Endodermal cell (in vitro differentiated cells): ENCODE results near the gene FIBCD1. TPM values are rescaled to one million over a fixed set of nuclear protein-coding genes. Genes with fewer than 3 reads are reported as not detected.

Source experiments
- DNase-seq: peaks from one replicate; pipeline ENCODE4 v3.0.0-alpha.2; 2017
- H3K27ac ChIP-seq: 2 replicates; pipeline ENCODE4 v1.5.1; 2013; ENCODE audit warnings: mild to moderate bottlenecking, low read depth, low read length, moderate library complexity
- H3K27me3 ChIP-seq: 2 replicates; pipeline ENCODE4 v1.6.1; 2013; ENCODE audit warnings: mild to moderate bottlenecking, low read length, moderate library complexity; ENCODE audit not compliant: insufficient read depth, control insufficient read depth, poor library complexity, severe bottlenecking
- H3K36me3 ChIP-seq: 2 replicates; pipeline ENCODE4 v1.7.0; 2013; ENCODE audit warnings: mild to moderate bottlenecking, low read length, moderate library complexity; ENCODE audit not compliant: control insufficient read depth, insufficient read depth
- H3K4me1 ChIP-seq: one replicate; pipeline ENCODE4 v1.7.0; 2013; ENCODE audit warnings: low read length; ENCODE audit not compliant: control insufficient read depth, insufficient read depth
- H3K4me3 ChIP-seq: 2 replicates; pipeline ENCODE4 v1.5.1; 2013; ENCODE audit warnings: mild to moderate bottlenecking, low read length, moderate library complexity
- H3K9ac ChIP-seq: 2 replicates; pipeline ENCODE4 v1.6.1; 2013; ENCODE audit warnings: mild to moderate bottlenecking, low read length, moderate library complexity; ENCODE audit not compliant: poor library complexity, severe bottlenecking; ENCODE audit errors: extremely low read depth
- H3K9me3 ChIP-seq: 2 replicates; pipeline ENCODE4 v1.6.1; 2013; ENCODE audit warnings: mild to moderate bottlenecking, low read length, moderate library complexity; ENCODE audit not compliant: control insufficient read depth
- H3K27ac Mint-ChIP-seq: 2 replicates; pipeline ENCODE4 v1.8.0; 2020; ENCODE audit warnings: mixed read lengths
- H3K27me3 Mint-ChIP-seq: 2 replicates; pipeline ENCODE4 v1.8.0; 2021; ENCODE audit warnings: mild to moderate bottlenecking, mixed read lengths; ENCODE audit not compliant: insufficient read depth
- H3K36me3 Mint-ChIP-seq: 2 replicates; pipeline ENCODE4 v1.8.0; 2020; ENCODE audit warnings: low read depth, mixed read lengths
- H3K4me1 Mint-ChIP-seq: 2 replicates; pipeline ENCODE4 v1.8.0; 2020; ENCODE audit warnings: mixed read lengths
- H3K4me3 Mint-ChIP-seq: 2 replicates; pipeline ENCODE4 v1.8.0; 2020; ENCODE audit warnings: mild to moderate bottlenecking, moderate library complexity, mixed read lengths
- H3K9me3 Mint-ChIP-seq: 2 replicates; pipeline ENCODE4 v1.8.0; 2020; ENCODE audit warnings: mild to moderate bottlenecking, mixed read lengths
- CTCF ChIP-seq: fragments of 200-600 bp; sonication (generic); conservative IDR thresholded peaks from 2 replicates; pipeline ENCODE4 v1.5.0; 2021; ENCODE audit warnings: antibody characterized with exemption, mild to moderate bottlenecking
- WGBS, 2 experiments: methylation state at CpG; one replicate each; pipeline versions ENCODE4 v1.1.5 to v1.1.7; 2013; ENCODE audit warnings: missing lambda C conversion rate in 2 of 2, mixed read lengths in 1 of 2; ENCODE audit not compliant: insufficient coverage in 1 of 2, insufficient read length in 1 of 2; 5-methylcytosine and 5-hydroxymethylcytosine counted together
- total RNA-seq, 2 donors: library from RNA; stranded (reverse); fragmentation: NEBNext Ultra II Directional in 1 of 2; extraction: Animal tissue kit (Norgen Biotek cat#: 25700) in 1 of 2; gene quantifications; 2 replicates in 1 of 2; 3 replicates in 1 of 2; pipeline ENCODE4 v1.2.1, GENCODE V29; 2021

FIBCD1 gene
- total RNA-seq, 2 donors from 2014 or later: 2.8 to 3.7 TPM

- Histone ChIP-seq H3K9ac (no peak overlapping the region), H3K36me3 (no peaks in the 10 kb centered on the region), H3K4me1 (no peaks in the 10 kb centered on the region), H3K27ac (no peak overlapping the region), H3K4me3 (no peak overlapping the region), H3K27me3 (no peaks in the 10 kb centered on the region), H3K9me3 (no peaks in the 10 kb centered on the region)
- DNase-seq: no peak
- WGBS, 2 experiments: 82 to 88% methylated on average over 5 to 16 of the region's 19 CpGs
- H3K4me1 Mint-ChIP-seq: no peaks in the 10 kb centered on the region
- no peak overlapping the region for H3K4me3 Mint-ChIP-seq
- peaks cover 6% of the 10 kb centered on the region for H3K9me3 Mint-ChIP-seq
- no peak overlapping the region for H3K27ac Mint-ChIP-seq
- TF ChIP-seq CTCF: no peak
- no peaks in the 10 kb centered on the region for H3K36me3 Mint-ChIP-seq
- no peaks in the 10 kb centered on the region for H3K27me3 Mint-ChIP-seq
Measured at GRCh38 chr9:130908878-130909355, 30.1 kb downstream of the FIBCD1 start.

GRCh38 chr9:130908146-130908877, 30.7 kb downstream of the FIBCD1 start:
- no peak overlapping the region for H3K9ac ChIP-seq
- no peaks in the 10 kb centered on the region for H3K4me1 ChIP-seq
- DNase-seq: no peak
- no peaks in the 10 kb centered on the region for H3K36me3 Mint-ChIP-seq
- no peaks in the 10 kb centered on the region for H3K36me3 ChIP-seq
- no peak overlapping the region for H3K4me3 ChIP-seq
- H3K4me3 Mint-ChIP-seq: no peak overlapping the region
- TF ChIP-seq CTCF: no peak
- no peaks in the 10 kb centered on the region for H3K9me3 ChIP-seq
- no peak overlapping the region for H3K27ac Mint-ChIP-seq
- no peaks in the 10 kb centered on the region for H3K27me3 ChIP-seq
- WGBS, 2 experiments: 75 to 87% methylated on average over 12 to 22 of the region's 22 CpGs
- H3K27me3 Mint-ChIP-seq: no peaks in the 10 kb centered on the region
- H3K9me3 Mint-ChIP-seq: peaks cover 6% of the 10 kb centered on the region
- H3K27ac ChIP-seq: no peak overlapping the region
- H3K4me1 Mint-ChIP-seq: no peaks in the 10 kb centered on the region

DNA sequence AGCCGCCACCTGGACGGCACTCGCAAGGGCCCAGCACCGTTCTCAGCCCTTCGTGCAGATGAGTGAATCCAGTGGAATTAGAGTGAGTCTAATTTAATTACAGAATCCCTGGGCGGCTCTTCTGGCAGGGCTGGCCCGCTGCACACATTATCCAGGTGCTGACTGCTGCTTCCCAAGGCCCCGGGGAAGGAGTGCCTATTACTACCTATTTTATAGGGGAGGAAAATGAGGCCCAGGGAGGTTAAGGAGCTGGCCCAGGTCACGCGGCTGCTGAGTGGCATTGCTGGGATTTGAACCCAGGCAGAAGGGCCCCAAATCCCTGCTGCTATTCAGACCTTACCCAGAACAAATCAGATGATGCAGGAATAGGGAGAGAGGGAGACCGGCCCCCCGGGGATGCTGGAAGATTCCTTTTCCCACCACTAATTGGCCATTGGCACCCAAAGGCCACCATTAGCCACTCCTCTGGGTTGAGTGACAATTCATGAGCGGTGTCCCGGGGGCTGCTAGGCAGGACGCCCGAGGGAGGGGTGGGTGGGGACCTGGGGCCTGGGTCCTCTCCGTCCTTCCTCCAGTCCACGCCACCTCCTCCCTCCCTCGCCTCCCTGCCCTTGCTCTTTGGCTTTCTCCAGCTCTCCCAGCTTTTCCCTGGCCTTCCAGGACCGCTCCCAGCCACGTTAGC, 32.2 kb downstream of the FIBCD1 start:
- Histone ChIP-seq H3K4me1 (no peaks in the 10 kb centered on the region), H3K9me3 (no peaks in the 10 kb centered on the region), H3K4me3 (no peak overlapping the region), H3K27ac (no peak overlapping the region), H3K9ac (no peak overlapping the region), H3K27me3 (no peaks in the 10 kb centered on the region), H3K36me3 (no peaks in the 10 kb centered on the region)
- Mint-ChIP-seq H3K27me3 (no peaks in the 10 kb centered on the region), H3K9me3 (peaks cover 6% of the 10 kb centered on the region), H3K4me3 (no peak overlapping the region), H3K4me1 (no peaks in the 10 kb centered on the region), H3K27ac (no peak overlapping the region), H3K36me3 (no peaks in the 10 kb centered on the region)
- no peak for DNase-seq
- no peak for TF ChIP-seq CTCF
- WGBS, 2 experiments: 86 to 94% methylated on average over 12 to 21 of the region's 21 CpGs
